K562 (cell line): Measurements from ENCODE around the gene PRF1. TPM values are rescaled to one million over a fixed set of nuclear protein-coding genes. Genes with fewer than 3 reads are reported as not detected.

Experiments used
- BRD9 ChIP-seq: fragments of 450-650 bp; IDR thresholded peaks from 2 replicates; pipeline ENCODE4 v1.6.1; 2018; ENCODE audit warnings: low read depth; ENCODE audit not compliant: partially characterized antibody
- CREB3L1 ChIP-seq: fragments of 450-650 bp; IDR thresholded peaks from 2 replicates; pipeline ENCODE4 v1.6.1; 2014; ENCODE audit warnings: low read depth, mild to moderate bottlenecking, moderate library complexity, borderline replicate concordance
- DPF2 ChIP-seq: fragments of 450-650 bp; IDR thresholded peaks from 2 replicates; pipeline ENCODE4 v1.6.1; 2016
- KDM2B ChIP-seq: fragments of 250-450 bp; sonication (Bioruptor Pico); IDR thresholded peaks from 2 replicates; pipeline ENCODE4 v1.8.0; 2021; ENCODE audit warnings: mild to moderate bottlenecking, moderate library complexity
- REST ChIP-seq, 2 experiments: fragments of 450-650 bp; formaldehyde crosslinking in 1 of 2; IDR thresholded peaks; 2 replicates each; pipeline versions ENCODE4 v1.4.0 to v1.6.1; 2014 to 2020; ENCODE audit warnings: mild to moderate bottlenecking in 2 of 2, borderline replicate concordance in 1 of 2, low read depth in 1 of 2
- SMARCE1 ChIP-seq: fragments of 450-650 bp; IDR thresholded peaks from 2 replicates; pipeline ENCODE4 v1.7.1; 2016; ENCODE audit warnings: mild to moderate bottlenecking
- ZNF24 ChIP-seq: fragments of 450-650 bp; IDR thresholded peaks from 2 replicates; pipeline ENCODE4 v1.6.1; 2016
- ZNF589 ChIP-seq: fragments of 200-800 bp; sonication (Bioruptor generic); IDR thresholded peaks from 2 replicates; pipeline ENCODE4 v1.6.1; 2016; ENCODE audit warnings: low read depth, missing genetic modification characterization, missing compliant biosample characterization
- polyA plus RNA-seq, 8 experiments: library from polyadenylated mRNA; depleted of rRNA in 4 of 8; stranded (reverse) in 5 of 8; unstranded in 3 of 8; fragments of >200 nt; fragmentation: Nextera tagmentation in 2 of 8; fragmentation: Illumina TruSeq in 1 of 8; extraction: Ambion mirVana in 2 of 8; extraction: Trizol in 1 of 8; gene quantifications; 2 replicates each; pipeline versions ENCODE4 v1.2.1 to v1.2.3, GENCODE V29; 2011 to 2014; ENCODE audit warnings: inconsistent platforms in 1 of 8, missing spikeins in 1 of 8
- total RNA-seq, 7 experiments: library from RNA; depleted of rRNA in 6 of 7; stranded (reverse); fragments of >200 nt in 6 of 7; fragmentation: Illumina TruSeq in 2 of 7; extraction: Trizol in 2 of 7; gene quantifications; 2 replicates each; pipeline versions ENCODE4 v1.2.1 to v1.2.3, GENCODE V29; 2011 to 2021; ENCODE audit warnings: low replicate concordance in 1 of 7
- TF ChIP-seq, protein P1 (sequence below): fragments of 150-350 bp; conservative IDR thresholded peaks from 2 replicates; pipeline ENCODE4 v1.6.1; 2014; ENCODE audit warnings: low read length
- TF ChIP-seq, protein P2 (sequence below): fragments of 450-650 bp; formaldehyde crosslinking; IDR thresholded peaks from 2 replicates; pipeline ENCODE4 v1.4.0; 2020; ENCODE audit warnings: mild to moderate bottlenecking, moderate library complexity
- TF ChIP-seq, protein P3 (sequence below): fragments of 450-650 bp; formaldehyde crosslinking; IDR thresholded peaks from 2 replicates; pipeline ENCODE4 v1.4.0; 2020; ENCODE audit warnings: mild to moderate bottlenecking, moderate library complexity

The PRF1 gene
- total and polyA plus RNA-seq, 9 of the 15 experiments (the other 6 are each of a cell fraction or from before 2014, with no cell fraction given): 3.8 to 8.6 (median 6.3) TPM

- TF ChIP-seq CREB3L1 (no peak), REST (IDR thresholded peaks at IDR 0.05; ENCODE audit: borderline replicate concordance) (peak; percentile 96), REST (CRISPR knock-in tag; IDR thresholded peaks at IDR 0.05; ENCODE audit: low read depth) (no peak), SMARCE1 (no peak), KDM2B (CRISPR knock-in tag) (no peak), BRD9 (peak; percentile 86), ZNF24 (peak; percentile 16; the same call in 1 of the 2 replicates), ZNF589 (no peak; the same call in 1 of the 2 replicates), DPF2 (peak; percentile 29; the same call in 1 of the 2 replicates)
- TF ChIP-seq, protein P1, sequence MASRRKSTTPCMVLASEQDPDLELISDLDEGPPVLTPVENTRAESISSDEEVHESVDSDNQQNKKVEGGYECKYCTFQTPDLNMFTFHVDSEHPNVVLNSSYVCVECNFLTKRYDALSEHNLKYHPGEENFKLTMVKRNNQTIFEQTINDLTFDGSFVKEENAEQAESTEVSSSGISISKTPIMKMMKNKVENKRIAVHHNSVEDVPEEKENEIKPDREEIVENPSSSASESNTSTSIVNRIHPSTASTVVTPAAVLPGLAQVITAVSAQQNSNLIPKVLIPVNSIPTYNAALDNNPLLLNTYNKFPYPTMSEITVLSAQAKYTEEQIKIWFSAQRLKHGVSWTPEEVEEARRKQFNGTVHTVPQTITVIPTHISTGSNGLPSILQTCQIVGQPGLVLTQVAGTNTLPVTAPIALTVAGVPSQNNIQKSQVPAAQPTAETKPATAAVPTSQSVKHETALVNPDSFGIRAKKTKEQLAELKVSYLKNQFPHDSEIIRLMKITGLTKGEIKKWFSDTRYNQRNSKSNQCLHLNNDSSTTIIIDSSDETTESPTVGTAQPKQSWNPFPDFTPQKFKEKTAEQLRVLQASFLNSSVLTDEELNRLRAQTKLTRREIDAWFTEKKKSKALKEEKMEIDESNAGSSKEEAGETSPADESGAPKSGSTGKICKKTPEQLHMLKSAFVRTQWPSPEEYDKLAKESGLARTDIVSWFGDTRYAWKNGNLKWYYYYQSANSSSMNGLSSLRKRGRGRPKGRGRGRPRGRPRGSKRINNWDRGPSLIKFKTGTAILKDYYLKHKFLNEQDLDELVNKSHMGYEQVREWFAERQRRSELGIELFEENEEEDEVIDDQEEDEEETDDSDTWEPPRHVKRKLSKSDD: no peak
- TF ChIP-seq, protein P2, sequence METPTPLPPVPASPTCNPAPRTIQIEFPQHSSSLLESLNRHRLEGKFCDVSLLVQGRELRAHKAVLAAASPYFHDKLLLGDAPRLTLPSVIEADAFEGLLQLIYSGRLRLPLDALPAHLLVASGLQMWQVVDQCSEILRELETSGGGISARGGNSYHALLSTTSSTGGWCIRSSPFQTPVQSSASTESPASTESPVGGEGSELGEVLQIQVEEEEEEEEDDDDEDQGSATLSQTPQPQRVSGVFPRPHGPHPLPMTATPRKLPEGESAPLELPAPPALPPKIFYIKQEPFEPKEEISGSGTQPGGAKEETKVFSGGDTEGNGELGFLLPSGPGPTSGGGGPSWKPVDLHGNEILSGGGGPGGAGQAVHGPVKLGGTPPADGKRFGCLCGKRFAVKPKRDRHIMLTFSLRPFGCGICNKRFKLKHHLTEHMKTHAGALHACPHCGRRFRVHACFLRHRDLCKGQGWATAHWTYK: peak; percentile 39; the same call in 1 of the 2 replicates
- TF ChIP-seq, protein P3, sequence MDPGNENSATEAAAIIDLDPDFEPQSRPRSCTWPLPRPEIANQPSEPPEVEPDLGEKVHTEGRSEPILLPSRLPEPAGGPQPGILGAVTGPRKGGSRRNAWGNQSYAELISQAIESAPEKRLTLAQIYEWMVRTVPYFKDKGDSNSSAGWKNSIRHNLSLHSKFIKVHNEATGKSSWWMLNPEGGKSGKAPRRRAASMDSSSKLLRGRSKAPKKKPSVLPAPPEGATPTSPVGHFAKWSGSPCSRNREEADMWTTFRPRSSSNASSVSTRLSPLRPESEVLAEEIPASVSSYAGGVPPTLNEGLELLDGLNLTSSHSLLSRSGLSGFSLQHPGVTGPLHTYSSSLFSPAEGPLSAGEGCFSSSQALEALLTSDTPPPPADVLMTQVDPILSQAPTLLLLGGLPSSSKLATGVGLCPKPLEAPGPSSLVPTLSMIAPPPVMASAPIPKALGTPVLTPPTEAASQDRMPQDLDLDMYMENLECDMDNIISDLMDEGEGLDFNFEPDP (CRISPR knock-in tag): no peak
These were observed 16.9 kb upstream of the PRF1 start (continued) for GRCh38 chr10:70619271-70620019.
